T-helper 1 cell (primary cell): ENCODE data around the gene HPD.
"Not testable (repeated sequence)": the region's sequence is repeated elsewhere in the genome, so short reads cannot be mapped to it uniquely, and the experiment has no call there.

Source experiments
- DNase-seq, 5 donors: peaks; one replicate each; pipeline ENCODE4 v3.0.0-alpha.2; 2012 to 2020

The HPD gene

DNA sequence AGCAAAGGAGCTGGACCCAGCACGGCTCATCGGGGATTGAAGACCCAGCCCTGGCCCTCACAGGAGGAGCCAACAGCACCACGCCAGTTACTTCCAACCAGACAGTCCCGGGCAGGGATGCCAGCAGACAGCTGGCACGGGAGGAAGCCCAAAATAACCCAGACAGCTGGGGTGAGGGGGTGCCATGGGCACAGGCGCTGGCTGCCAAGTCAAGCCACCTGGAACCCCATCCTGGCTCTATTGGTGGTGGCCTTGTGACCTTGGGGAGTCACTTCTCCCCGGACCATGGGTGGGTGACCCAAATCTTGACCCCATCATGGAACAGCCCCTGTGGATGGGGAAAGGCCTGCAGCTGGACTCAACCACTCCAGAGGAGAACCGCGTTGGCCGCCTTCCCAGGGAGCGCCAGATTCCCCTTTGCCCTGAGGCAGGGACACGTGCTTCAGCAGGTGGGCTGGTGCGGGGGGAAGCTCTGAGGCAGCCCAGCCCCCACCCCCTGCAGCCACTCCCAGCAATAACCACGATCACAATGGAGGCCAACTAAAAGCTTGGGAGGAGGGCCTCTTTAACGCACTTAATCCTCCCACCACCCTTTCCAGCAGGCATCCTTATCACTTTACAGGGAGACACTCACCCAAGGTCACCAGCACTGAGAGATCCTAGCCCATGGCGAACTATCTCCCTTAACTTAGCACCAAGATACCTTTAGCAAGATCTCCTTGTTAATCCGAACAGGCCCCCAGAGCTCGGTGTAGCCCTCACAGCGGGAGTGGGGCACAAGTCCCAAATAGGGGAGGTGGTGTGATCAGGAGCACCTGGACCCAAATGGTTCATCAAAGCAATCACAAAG, 60.5 kb downstream of the HPD start:
- no peak for DNase-seq

DNA sequence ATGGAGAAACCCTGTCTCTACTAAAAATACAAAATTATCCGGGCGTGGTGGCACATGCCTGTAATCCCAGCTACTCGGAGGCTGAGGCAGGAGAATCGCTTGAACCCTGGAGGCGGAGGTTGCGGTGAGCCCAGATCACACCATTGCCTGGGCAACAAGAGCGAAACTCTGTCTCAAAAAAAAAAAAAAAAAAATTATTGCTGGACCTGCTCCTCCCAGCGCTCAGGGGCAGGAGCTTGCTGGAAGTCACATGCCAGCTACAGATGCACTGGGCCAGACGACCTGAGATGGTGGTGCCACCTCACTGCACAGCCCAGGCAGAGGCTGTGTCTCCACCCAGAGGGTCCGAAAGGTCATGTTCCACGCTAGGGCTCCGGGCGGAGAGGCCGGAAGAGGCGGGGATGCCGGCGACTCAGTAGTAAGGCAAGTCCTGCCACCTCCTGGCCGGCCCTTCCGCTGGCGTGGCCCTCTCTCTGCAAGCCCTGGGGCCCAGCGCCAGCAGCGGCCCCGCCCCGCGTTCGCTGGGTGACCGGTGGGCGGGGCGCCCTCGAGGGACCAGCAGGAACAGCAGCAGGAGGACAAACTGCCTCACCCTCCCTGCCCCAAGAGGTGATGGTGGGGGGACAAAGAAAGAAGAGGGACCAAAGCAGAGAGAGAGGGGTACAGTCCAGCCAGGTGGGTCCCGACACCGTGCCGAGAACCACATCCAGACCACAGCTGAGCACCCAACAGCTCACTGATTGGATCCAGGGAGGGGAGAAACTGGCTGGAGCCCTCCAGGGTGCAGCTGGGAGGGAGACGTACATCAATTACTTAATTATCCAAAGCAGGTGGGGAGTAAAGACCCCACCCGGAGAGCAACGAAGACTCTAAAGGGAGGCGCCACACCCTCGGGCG, 61.6 kb downstream of the HPD start:
- no peak for DNase-seq

DNA sequence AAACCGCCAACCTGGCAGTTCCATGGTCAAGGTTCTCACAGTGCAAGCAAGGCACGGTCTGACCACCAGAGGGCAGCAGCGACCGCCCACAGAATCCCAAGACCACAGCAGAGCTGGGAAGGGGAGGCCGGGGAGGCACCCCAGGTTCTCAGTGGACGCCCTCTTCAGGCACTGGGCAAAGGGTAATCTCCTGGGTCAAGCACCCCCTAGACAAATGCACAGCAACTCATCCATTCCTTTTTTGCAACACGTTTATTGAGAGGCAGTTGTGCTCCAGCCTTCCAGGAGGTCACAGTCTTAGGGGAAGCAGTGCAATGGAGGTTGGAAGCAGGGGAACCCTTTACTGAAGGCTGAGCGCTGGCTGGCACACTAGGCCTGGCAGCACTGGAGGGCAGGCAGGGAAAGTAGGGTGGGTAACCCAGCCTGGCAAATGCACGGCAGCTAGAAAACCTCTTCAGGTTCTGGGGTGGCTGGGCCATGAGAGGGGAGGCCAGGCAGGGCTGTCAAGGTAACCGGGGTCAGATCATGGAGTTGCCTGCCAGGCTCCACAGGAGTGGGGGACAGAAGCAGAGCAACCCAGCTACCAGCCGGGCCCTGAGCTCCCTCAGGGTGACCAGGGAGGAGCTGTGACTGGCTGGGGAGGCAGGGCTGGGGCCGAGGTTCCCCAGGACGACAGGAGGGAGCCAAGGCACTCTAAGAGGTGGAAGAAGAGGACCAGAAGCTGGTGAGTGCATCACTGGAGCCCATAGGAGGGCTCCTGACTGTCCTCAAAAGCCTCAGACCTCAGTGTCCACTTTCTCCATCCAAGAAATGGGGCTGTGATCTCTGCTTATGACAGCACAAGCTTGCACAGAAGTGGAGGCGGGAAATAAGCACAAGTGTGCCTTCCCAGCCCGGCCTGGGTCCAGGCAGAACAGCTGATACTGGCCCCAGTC, 63.4 kb downstream of the HPD start:
- DNase-seq, result peak; percentile 62 to 83 (median 77)

- peak in 2 of 5 donors; percentile 34 to 58 for DNase-seq
These were observed 64.1 kb downstream of the HPD start for GRCh38 chr12:121794534-121795033.

GRCh38 chr12:121793838-121794533, 64.7 kb downstream of the HPD start:
- DNase-seq, result peak; percentile 87 to 98 (median 93)

- peak in 1 of 5 donors; percentile 67 for DNase-seq
These were observed 65.2 kb downstream of the HPD start, which contains the start of gene RHOF for GRCh38 chr12:121793440-121793837. Gene RHOF (minus strand): TSS chr12:121793688. CDS start chr12:121793633, 55 bp downstream.

DNA sequence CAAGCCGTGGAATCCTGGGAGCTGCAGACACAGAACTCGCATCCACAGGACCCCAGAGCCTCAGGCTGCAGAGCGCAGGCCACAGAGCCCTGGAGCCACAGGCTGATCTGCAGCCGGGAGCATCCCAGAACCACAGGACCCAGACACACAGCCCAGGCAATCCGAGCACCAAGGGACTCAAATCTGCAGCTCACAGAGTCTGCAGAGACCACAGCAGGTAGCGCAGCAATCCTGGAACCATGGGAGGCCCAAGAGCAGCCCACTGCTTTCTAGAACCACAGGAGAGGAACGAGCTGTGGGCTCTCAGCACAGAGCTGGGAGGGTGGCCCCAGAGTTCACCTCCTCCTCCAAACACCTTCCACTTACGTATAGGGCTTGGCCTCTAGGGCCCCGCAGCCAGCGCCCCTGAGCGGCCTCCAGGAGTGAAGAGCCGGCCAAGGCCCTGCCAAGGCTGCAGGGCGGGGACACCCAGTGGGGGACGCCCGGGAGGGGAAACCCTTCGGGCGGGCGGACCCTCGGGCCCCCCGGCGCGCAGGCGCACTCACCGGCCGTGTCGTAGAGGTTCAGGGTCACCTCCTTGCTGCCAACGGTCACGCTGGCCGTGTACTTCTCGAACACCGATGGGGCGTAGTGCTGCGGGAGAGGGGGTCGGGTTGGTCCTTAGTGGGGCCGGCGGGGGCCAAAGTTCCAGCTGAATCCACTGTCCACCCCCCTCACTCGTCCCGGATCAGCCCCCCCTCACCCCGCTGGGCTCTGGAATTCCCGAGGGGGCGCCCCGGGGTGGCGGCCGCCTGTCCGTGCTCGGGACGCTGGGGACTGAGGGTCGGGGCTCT, 65.8 kb downstream of the HPD start:
- DNase-seq, result peak in 3 of 5 donors; percentile 48 to 71 (median 56)

GRCh38 chr12:121791671-121792551, 66.7 kb downstream of the HPD start:
- DNase-seq, result peak in 2 of 5 donors; percentile 37 to 42

DNA sequence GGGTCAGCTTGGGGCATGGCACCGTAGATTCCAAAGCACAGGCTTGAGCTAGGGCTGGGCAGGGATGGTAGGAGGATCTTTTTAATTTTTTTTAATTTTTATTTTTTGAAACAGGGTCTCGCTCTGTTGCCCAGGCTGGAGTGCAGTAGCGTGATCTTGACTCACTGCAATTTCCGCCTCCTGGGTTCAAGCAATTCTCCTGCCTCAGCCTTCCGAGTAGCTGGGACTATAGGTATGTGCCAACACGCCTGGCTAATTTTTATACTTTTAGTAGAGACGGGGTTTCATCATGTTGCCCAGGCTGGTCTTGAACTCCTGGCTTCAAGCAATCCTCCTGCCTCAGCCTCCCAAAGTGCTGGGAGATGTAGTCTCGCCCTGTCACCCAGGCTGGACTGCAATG, 67.9 kb downstream of the HPD start:
- DNase-seq, result not testable (repeated sequence)

DNA sequence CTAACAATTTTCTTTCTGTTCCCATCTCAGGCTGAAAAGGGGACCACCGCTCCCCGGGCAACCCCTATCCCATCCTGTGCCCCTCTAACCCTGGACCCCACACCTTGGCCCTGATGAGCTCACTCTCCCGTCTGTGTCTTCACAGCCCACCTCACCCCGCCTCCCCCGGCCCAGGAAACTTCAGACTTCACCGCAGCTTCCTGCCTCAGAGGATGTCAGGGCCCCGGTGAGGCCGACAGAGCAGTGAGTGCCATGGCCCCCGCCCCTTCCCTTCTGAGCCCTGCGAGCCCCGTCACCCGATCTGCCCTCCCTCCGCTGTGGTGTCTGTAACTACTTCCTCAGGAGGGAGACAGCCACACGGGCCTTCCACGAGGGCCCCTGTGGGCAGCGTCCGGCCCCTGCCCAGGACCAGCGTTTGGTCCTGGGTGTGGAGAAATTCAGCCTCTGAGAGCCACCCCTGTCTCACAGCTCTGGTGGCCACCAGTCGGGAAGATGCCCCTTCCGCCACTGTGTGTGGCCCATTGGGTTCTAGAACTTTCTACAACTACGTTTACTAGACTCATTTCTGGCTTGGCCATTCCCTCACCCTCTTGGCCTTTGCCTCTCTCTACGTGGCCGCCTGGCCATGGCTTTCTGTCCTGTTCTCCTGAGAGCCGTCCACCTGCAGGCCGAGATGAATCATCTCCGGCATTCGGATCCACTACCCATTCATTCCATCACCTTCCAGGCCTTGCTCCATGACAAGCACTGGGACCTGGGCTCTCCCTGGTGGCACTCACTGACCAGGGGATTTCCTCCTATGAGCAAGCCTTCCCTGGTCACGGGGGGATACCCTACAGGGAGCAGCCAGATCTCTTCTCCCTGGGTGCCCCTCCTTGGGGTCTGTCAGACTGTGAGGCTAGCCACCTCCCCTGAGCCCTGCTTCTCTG, 68.6 kb downstream of the HPD start:
- peak; percentile 91 to 97 (median 93) for DNase-seq
